ENCODE measurements around the gene OSBPL3. TPM values are rescaled to one million over a fixed set of nuclear protein-coding genes. Genes with fewer than 3 reads are reported as not detected.

Gene OSBPL3
- polyA plus RNA-seq, 1 donor from 2014 or later: 0.26 TPM

GRCh38 chr7:24913801-24914464, 66.0 kb downstream of the OSBPL3 start:
- H3K27ac ChIP-seq (ENCODE audit: low read length): no peak overlapping the region
- H3K36me3 ChIP-seq (ENCODE audit: insufficient read depth, low read length): no peaks in the 10 kb centered on the region
- H3K79me2 ChIP-seq (replicated peaks; ENCODE audit: insufficient read depth, low read length): no peaks in the 10 kb centered on the region
- no peak overlapping the region for H3K4me2 ChIP-seq (ENCODE audit: low read length)
- no peaks in the 10 kb centered on the region for H3K9me2 ChIP-seq (ENCODE audit: insufficient read depth, low read length)
- TF ChIP-seq REST (IDR thresholded peaks at IDR 0.05; ENCODE audit: borderline replicate concordance): no peak
- TF ChIP-seq CTCF (IDR thresholded peaks at IDR 0.05; ENCODE audit: poor library complexity, severe bottlenecking): no peak
- TF ChIP-seq TAF1 (IDR thresholded peaks at IDR 0.05; ENCODE audit: low read depth): no peak
- no peak for TF ChIP-seq SMC3 (conservative IDR thresholded peaks at IDR 0.05; ENCODE audit: poor library complexity)
- TF ChIP-seq MXI1 (conservative IDR thresholded peaks at IDR 0.05; ENCODE audit: poor library complexity, severe bottlenecking): no peak
- TF ChIP-seq EP300 (conservative IDR thresholded peaks at IDR 0.05; ENCODE audit: poor library complexity, severe bottlenecking): no peak
- TF ChIP-seq EZH2 (IDR thresholded peaks at IDR 0.05; ENCODE audit: borderline replicate concordance, insufficient read depth, low read length, poor library complexity, severe bottlenecking): no peak
- no peak for TF ChIP-seq POLR2AphosphoS5 (IDR thresholded peaks at IDR 0.05)
- TF ChIP-seq RAD21 (conservative IDR thresholded peaks at IDR 0.05): no peak
- no peaks in the 10 kb centered on the region for H3F3A ChIP-seq (ENCODE audit: insufficient read depth, low read length, poor library complexity, severe bottlenecking)
- H3K27me3 ChIP-seq (ENCODE audit: insufficient read depth, low read depth, low read length): no peaks in the 10 kb centered on the region
- H4K20me1 ChIP-seq (ENCODE audit: insufficient read depth): no peaks in the 10 kb centered on the region
- no peak overlapping the region for H2AFZ ChIP-seq (ENCODE audit: low read depth, low read length)
- no peaks in the 10 kb centered on the region for H3K9me3 ChIP-seq (ENCODE audit: low read length)
- no peak overlapping the region for H3K4me3 ChIP-seq (ENCODE audit: low read length)
- no peak overlapping the region for H3K9ac ChIP-seq (ENCODE audit: low read length)

- H3K79me2 ChIP-seq (replicated peaks; ENCODE audit: insufficient read depth, low read length): no peaks in the 10 kb centered on the region
- no peak overlapping the region for H3K4me3 ChIP-seq (ENCODE audit: low read length)
- no peaks in the 10 kb centered on the region for H3K9me2 ChIP-seq (ENCODE audit: insufficient read depth, low read length)
- TF ChIP-seq REST (IDR thresholded peaks at IDR 0.05; ENCODE audit: borderline replicate concordance): no peak
- no peak for TF ChIP-seq TAF1 (IDR thresholded peaks at IDR 0.05; ENCODE audit: low read depth)
- TF ChIP-seq EP300 (conservative IDR thresholded peaks at IDR 0.05; ENCODE audit: poor library complexity, severe bottlenecking): no peak
- TF ChIP-seq EZH2 (IDR thresholded peaks at IDR 0.05; ENCODE audit: borderline replicate concordance, insufficient read depth, low read length, poor library complexity, severe bottlenecking): no peak
- no peak for TF ChIP-seq MXI1 (conservative IDR thresholded peaks at IDR 0.05; ENCODE audit: poor library complexity, severe bottlenecking)
- TF ChIP-seq POLR2AphosphoS5 (IDR thresholded peaks at IDR 0.05): no peak
- no peak for TF ChIP-seq CTCF (IDR thresholded peaks at IDR 0.05; ENCODE audit: poor library complexity, severe bottlenecking)
- no peak for TF ChIP-seq RAD21 (conservative IDR thresholded peaks at IDR 0.05)
- TF ChIP-seq SMC3 (conservative IDR thresholded peaks at IDR 0.05; ENCODE audit: poor library complexity): no peak
- no peak overlapping the region for H2AFZ ChIP-seq (ENCODE audit: low read depth, low read length)
- no peaks in the 10 kb centered on the region for H3F3A ChIP-seq (ENCODE audit: insufficient read depth, low read length, poor library complexity, severe bottlenecking)
- no peaks in the 10 kb centered on the region for H3K36me3 ChIP-seq (ENCODE audit: insufficient read depth, low read length)
- H3K27me3 ChIP-seq (ENCODE audit: insufficient read depth, low read depth, low read length): no peaks in the 10 kb centered on the region
- no peak overlapping the region for H3K9ac ChIP-seq (ENCODE audit: low read length)
- no peak overlapping the region for H3K4me2 ChIP-seq (ENCODE audit: low read length)
- H3K9me3 ChIP-seq (ENCODE audit: low read length): no peaks in the 10 kb centered on the region
- H4K20me1 ChIP-seq (ENCODE audit: insufficient read depth): no peaks in the 10 kb centered on the region
- no peak overlapping the region for H3K27ac ChIP-seq (ENCODE audit: low read length)
These were observed 67.0 kb downstream of the OSBPL3 start for GRCh38 chr7:24912874-24913514.

Data from neural cell (in vitro differentiated cells).